Muscle of leg (tissue), 11 donors: Measurements from ENCODE around the gene COL20A1. TPM values are rescaled to one million over a fixed set of nuclear protein-coding genes. Genes with fewer than 3 reads are reported as not detected.

Source experiments
- DNase-seq: peaks from one replicate; pipeline ENCODE4 v3.0.0; 2013
- H3K27ac ChIP-seq: one replicate; pipeline ENCODE4 v1.5.1; 2013; ENCODE audit warnings: mild to moderate bottlenecking, low read length, control low read depth
- H3K27me3 ChIP-seq: one replicate; pipeline ENCODE4 v1.6.1; 2013; ENCODE audit warnings: low read length; ENCODE audit not compliant: control insufficient read depth, insufficient read depth
- H3K36me3 ChIP-seq: one replicate; pipeline ENCODE4 v1.6.1; 2013; ENCODE audit warnings: low read length; ENCODE audit not compliant: control insufficient read depth, insufficient read depth
- H3K4me1 ChIP-seq: one replicate; pipeline ENCODE4 v1.6.1; 2013; ENCODE audit warnings: low read length; ENCODE audit not compliant: control insufficient read depth, insufficient read depth
- H3K4me3 ChIP-seq: one replicate; pipeline ENCODE4 v1.5.1; 2013; ENCODE audit warnings: low read length, control low read depth
- H3K9me3 ChIP-seq: replicated peaks from 2 replicates; pipeline ENCODE4 v1.6.1; 2013; ENCODE audit warnings: low read depth, low read length; ENCODE audit not compliant: control insufficient read depth
- WGBS: methylation state at CpG from one replicate; pipeline ENCODE4 v1.1.5; 2013; ENCODE audit warnings: missing lambda C conversion rate; ENCODE audit not compliant: insufficient coverage; 5-methylcytosine and 5-hydroxymethylcytosine counted together
- polyA plus RNA-seq, 8 donors: library from polyadenylated mRNA; unstranded; fragments of 120-200 nt; gene quantifications; one replicate each; pipeline versions ENCODE4 v1.2.1 to v1.2.3, GENCODE V29; 2013; ENCODE audit warnings: inconsistent platforms in 1 of 8, low replicate concordance in 1 of 8; ENCODE audit not compliant: insufficient read length in 8 of 8, insufficient read depth in 1 of 8
- total RNA-seq: library from RNA; stranded (reverse); fragments of 120-200 nt; gene quantifications from one replicate; pipeline ENCODE4 v1.2.4, GENCODE V29; 2013

COL20A1 gene
- total and polyA plus RNA-seq, 9 donors = 4.6 to 15.2 (median 9.3) TPM

GRCh38 chr20:63356511-63356910 lies 63.5 kb downstream of the COL20A1 start:
- Histone ChIP-seq H3K27ac (no peak overlapping the region), H3K4me3 (no peak overlapping the region), H3K9me3 (no peaks in the 10 kb centered on the region), H3K27me3 (peaks cover 26% of the 10 kb centered on the region), H3K36me3 (no peaks in the 10 kb centered on the region), H3K4me1 (peaks cover 31% of the 10 kb centered on the region)
- 91% methylated on average over 8 of the region's 8 CpGs for WGBS
- DNase-seq = no peak

GRCh38 chr20:63356931-63357879 lies 64.2 kb downstream of the COL20A1 start:
- no peaks in the 10 kb centered on the region for H3K36me3 ChIP-seq
- peaks cover 33% of the 10 kb centered on the region for H3K27me3 ChIP-seq
- H3K4me1 ChIP-seq = peaks cover 28% of the 10 kb centered on the region
- no peak for DNase-seq
- 83% methylated on average over 30 of the region's 30 CpGs for WGBS
- no peaks in the 10 kb centered on the region for H3K9me3 ChIP-seq
- no peak overlapping the region for H3K27ac ChIP-seq
- no peak overlapping the region for H3K4me3 ChIP-seq

DNA sequence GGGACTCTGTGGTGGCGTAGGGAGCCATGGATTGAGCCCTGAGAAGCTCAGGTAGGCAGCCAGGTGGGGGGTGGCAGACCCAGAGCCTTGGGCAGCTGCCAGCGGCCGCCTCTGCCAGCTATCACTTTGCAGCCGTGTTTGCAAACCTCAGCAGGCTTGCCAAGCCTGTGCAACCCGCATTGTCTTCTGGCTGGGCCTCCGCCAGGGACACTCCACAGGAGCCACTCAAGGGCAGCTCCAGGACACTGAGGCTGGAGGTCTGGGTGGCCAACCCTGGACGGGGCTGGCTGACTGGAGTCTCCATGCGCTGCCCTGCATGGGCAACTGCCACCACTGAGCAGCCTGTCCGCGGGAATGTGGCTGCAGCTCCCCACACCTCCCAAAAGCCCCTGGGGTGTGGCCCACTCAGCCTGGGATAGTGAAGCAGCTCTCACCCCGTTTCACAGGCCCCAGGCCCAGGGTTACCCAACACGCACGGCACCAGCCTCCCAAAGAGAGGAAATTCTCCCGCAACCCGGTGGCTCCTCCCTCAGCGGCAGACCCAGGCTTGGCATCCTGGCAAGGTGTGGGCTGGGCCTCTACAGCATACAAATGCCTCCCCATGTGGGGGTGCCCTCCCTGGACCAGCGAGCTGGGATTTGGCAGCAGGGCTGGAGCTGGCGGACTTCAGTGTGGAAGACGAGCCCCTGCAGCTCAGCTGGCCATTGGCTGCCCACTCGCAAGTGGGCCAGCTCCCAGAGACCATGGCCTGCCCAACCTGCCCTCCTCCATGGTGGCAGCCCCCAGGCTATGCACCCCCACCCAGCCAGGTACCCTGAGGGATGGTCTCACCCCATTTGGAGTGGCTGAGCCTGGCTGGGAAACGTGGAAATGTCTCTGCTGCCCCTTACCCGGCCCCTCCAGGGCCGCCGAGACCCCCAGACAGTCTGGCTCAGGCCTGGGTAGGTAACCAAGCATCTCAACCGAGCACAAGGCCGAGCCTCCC lies 65.2 kb downstream of the COL20A1 start:
- no peak for DNase-seq
- 76% methylated on average over 19 of the region's 26 CpGs for WGBS
- H3K27ac ChIP-seq = no peak overlapping the region

GRCh38 chr20:63359164-63359934 lies 66.4 kb downstream of the COL20A1 start:
- Histone ChIP-seq H3K27me3 (peaks cover 49% of the 10 kb centered on the region), H3K4me3 (no peak overlapping the region), H3K9me3 (no peaks in the 10 kb centered on the region), H3K36me3 (no peaks in the 10 kb centered on the region), H3K27ac (no peak overlapping the region), H3K4me1 (peaks cover 17% of the 10 kb centered on the region)
- DNase-seq = no peak
- WGBS = 73% methylated on average over 34 of the region's 42 CpGs

More for the DNA sequence above, 65.2 kb downstream of the COL20A1 start:
- Histone ChIP-seq H3K9me3 (no peaks in the 10 kb centered on the region), H3K4me3 (no peak overlapping the region), H3K27me3 (peaks cover 43% of the 10 kb centered on the region), H3K36me3 (no peaks in the 10 kb centered on the region), H3K4me1 (peaks cover 18% of the 10 kb centered on the region)

DNA sequence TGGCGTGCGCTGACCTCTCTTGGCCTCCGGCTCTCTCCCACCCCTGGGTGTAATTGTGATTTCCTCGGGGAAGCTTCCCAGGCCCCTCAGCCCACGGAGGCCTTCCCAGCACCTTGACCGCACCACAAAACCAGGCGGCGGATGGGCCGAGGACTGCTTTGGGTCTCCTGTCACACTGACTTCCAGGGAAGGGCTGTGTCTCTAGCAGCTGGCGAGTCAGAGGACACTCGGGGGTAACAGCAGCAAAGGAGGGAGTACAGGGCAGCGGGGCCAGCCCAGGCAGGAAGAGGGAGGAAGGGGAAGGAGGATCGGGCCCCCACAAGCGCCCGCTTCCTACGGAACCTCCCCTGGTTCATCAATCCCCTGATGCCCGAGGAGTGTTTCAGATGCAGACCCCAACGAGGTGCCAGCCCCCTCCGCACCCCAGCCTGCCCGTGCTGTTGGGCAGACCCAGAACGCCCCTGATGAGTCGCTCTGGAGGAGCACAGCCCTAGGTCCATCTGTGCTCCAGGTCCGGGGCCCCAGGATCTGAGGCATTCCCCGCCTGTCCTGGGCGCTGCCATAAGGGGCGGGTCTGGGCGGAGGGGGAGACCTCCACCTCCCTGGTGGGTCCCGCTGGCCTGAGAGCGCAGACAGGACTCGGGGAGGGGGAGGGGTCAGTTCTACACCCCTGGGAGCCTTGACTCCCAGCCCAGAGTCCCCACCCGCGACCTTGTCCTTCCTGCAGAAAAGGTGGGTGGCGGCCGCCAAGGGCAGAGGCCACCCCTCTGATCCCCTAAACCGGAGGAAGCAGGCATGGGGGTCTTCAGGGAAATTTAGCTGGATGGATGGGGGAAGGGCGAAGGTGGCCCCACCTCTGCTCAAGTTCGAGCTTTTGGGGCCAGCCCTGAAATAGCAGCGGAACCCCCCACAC lies 67.2 kb downstream of the COL20A1 start:
- Histone ChIP-seq H3K4me3 (no peak overlapping the region), H3K27me3 (peaks cover 44% of the 10 kb centered on the region)
- no peak for DNase-seq

GRCh38 chr20:63360850-63361518 lies 68.0 kb downstream of the COL20A1 start, which contains the start of gene CHRNA4:
CHRNA4 (minus strand) TSS chr20:63361349; CDS start chr20:63361165, 184 bp downstream.
- Histone ChIP-seq H3K4me3 (no peak within 1 kb of the TSS), H3K27ac (no peak within 1 kb of the TSS), H3K27me3 (peaks cover 43% of the 10 kb centered on the region), H3K9me3 (no peaks in the 10 kb centered on the region), H3K4me1 (peaks cover 17% of the 10 kb centered on the region), H3K36me3 (no peaks in the 10 kb centered on the region)
- WGBS = under 1% methylated on average over 49 of the region's 79 CpGs
- DNase-seq = no peak

More for the DNA sequence above, 67.2 kb downstream of the COL20A1 start:
- Histone ChIP-seq H3K27ac (no peak overlapping the region), H3K4me1 (peaks cover 17% of the 10 kb centered on the region), H3K9me3 (no peaks in the 10 kb centered on the region), H3K36me3 (no peaks in the 10 kb centered on the region)
- WGBS = 20% methylated on average over 16 of the region's 38 CpGs

GRCh38 chr20:63361519-63362435 lies 68.8 kb downstream of the COL20A1 start:
- H3K4me3 ChIP-seq = no peak overlapping the region
- DNase-seq = no peak
- WGBS = 5% methylated on average over 48 of the region's 50 CpGs
- no peaks in the 10 kb centered on the region for H3K9me3 ChIP-seq
- peaks cover 44% of the 10 kb centered on the region for H3K27me3 ChIP-seq
- H3K27ac ChIP-seq = no peak overlapping the region
- H3K4me1 ChIP-seq = peaks cover 17% of the 10 kb centered on the region
- no peaks in the 10 kb centered on the region for H3K36me3 ChIP-seq

GRCh38 chr20:63362436-63363009 lies 69.5 kb downstream of the COL20A1 start:
- WGBS = 56% methylated on average over 15 of the region's 16 CpGs
- no peaks in the 10 kb centered on the region for H3K36me3 ChIP-seq
- H3K4me1 ChIP-seq = peaks cover 20% of the 10 kb centered on the region
- no peak for DNase-seq
- no peak overlapping the region for H3K27ac ChIP-seq
- no peaks in the 10 kb centered on the region for H3K9me3 ChIP-seq
- H3K27me3 ChIP-seq = peaks cover 48% of the 10 kb centered on the region
- H3K4me3 ChIP-seq = no peak overlapping the region
